ENCODE results near the gene SLC44A3.

Gene SLC44A3

GRCh38 chr1:94863919-94864318, 43.8 kb downstream of the SLC44A3 start (continued):
- no peak for TF ChIP-seq ZNF623 (tag by site-specific recombination; IDR thresholded peaks at IDR 0.05)
- no peak for TF ChIP-seq ZNF37A (tag by site-specific recombination; IDR thresholded peaks at IDR 0.05)
- TF ChIP-seq, protein P1, sequence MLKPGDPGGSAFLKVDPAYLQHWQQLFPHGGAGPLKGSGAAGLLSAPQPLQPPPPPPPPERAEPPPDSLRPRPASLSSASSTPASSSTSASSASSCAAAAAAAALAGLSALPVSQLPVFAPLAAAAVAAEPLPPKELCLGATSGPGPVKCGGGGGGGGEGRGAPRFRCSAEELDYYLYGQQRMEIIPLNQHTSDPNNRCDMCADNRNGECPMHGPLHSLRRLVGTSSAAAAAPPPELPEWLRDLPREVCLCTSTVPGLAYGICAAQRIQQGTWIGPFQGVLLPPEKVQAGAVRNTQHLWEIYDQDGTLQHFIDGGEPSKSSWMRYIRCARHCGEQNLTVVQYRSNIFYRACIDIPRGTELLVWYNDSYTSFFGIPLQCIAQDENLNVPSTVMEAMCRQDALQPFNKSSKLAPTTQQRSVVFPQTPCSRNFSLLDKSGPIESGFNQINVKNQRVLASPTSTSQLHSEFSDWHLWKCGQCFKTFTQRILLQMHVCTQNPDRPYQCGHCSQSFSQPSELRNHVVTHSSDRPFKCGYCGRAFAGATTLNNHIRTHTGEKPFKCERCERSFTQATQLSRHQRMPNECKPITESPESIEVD (tag by site-specific recombination; IDR thresholded peaks at IDR 0.05): no peak
- no peak for TF ChIP-seq ZNF701 (tag by site-specific recombination; IDR thresholded peaks at IDR 0.05)
- no peak for TF ChIP-seq GLI4 (tag by site-specific recombination; IDR thresholded peaks at IDR 0.05)
- TF ChIP-seq ZBTB8A (tag by site-specific recombination; IDR thresholded peaks at IDR 0.05): no peak
- TF ChIP-seq ZNF747 (tag by site-specific recombination; IDR thresholded peaks at IDR 0.05): no peak
- TF ChIP-seq ZNF280D (tag by site-specific recombination; IDR thresholded peaks at IDR 0.05): no peak
- no peak for TF ChIP-seq ZNF211 (tag by site-specific recombination; IDR thresholded peaks at IDR 0.05; ENCODE audit: low read depth)
- TF ChIP-seq, protein P2, sequence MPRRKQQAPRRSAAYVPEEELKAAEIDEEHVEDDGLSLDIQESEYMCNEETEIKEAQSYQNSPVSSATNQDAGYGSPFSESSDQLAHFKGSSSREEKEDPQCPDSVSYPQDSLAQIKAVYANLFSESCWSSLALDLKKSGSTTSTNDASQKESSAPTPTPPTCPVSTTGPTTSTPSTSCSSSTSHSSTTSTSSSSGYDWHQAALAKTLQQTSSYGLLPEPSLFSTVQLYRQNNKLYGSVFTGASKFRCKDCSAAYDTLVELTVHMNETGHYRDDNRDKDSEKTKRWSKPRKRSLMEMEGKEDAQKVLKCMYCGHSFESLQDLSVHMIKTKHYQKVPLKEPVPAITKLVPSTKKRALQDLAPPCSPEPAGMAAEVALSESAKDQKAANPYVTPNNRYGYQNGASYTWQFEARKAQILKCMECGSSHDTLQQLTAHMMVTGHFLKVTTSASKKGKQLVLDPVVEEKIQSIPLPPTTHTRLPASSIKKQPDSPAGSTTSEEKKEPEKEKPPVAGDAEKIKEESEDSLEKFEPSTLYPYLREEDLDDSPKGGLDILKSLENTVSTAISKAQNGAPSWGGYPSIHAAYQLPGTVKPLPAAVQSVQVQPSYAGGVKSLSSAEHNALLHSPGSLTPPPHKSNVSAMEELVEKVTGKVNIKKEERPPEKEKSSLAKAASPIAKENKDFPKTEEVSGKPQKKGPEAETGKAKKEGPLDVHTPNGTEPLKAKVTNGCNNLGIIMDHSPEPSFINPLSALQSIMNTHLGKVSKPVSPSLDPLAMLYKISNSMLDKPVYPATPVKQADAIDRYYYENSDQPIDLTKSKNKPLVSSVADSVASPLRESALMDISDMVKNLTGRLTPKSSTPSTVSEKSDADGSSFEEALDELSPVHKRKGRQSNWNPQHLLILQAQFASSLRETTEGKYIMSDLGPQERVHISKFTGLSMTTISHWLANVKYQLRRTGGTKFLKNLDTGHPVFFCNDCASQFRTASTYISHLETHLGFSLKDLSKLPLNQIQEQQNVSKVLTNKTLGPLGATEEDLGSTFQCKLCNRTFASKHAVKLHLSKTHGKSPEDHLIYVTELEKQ (tag by site-specific recombination; IDR thresholded peaks at IDR 0.05; ENCODE audit: borderline replicate concordance): no peak
- TF ChIP-seq, protein P3, sequence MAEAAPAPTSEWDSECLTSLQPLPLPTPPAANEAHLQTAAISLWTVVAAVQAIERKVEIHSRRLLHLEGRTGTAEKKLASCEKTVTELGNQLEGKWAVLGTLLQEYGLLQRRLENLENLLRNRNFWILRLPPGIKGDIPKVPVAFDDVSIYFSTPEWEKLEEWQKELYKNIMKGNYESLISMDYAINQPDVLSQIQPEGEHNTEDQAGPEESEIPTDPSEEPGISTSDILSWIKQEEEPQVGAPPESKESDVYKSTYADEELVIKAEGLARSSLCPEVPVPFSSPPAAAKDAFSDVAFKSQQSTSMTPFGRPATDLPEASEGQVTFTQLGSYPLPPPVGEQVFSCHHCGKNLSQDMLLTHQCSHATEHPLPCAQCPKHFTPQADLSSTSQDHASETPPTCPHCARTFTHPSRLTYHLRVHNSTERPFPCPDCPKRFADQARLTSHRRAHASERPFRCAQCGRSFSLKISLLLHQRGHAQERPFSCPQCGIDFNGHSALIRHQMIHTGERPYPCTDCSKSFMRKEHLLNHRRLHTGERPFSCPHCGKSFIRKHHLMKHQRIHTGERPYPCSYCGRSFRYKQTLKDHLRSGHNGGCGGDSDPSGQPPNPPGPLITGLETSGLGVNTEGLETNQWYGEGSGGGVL (tag by site-specific recombination; IDR thresholded peaks at IDR 0.05): no peak
- TF ChIP-seq, protein P4, sequence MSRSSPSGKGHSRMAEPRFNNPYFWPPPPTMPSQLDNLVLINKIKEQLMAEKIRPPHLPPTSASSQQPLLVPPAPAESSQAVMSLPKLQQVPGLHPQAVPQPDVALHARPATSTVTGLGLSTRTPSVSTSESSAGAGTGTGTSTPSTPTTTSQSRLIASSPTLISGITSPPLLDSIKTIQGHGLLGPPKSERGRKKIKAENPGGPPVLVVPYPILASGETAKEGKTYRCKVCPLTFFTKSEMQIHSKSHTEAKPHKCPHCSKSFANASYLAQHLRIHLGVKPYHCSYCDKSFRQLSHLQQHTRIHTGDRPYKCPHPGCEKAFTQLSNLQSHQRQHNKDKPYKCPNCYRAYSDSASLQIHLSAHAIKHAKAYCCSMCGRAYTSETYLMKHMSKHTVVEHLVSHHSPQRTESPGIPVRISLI (tag by site-specific recombination; IDR thresholded peaks at IDR 0.05): no peak
- no peak for TF ChIP-seq ZNF670 (tag by site-specific recombination; IDR thresholded peaks at IDR 0.05; ENCODE audit: low read depth)
- peak; percentile 97 for TF ChIP-seq RBAK (tag by site-specific recombination; IDR thresholded peaks at IDR 0.05)
- TF ChIP-seq ZNF791 (tag by site-specific recombination; IDR thresholded peaks at IDR 0.05): no peak
- TF ChIP-seq ZNF624 (tag by site-specific recombination; IDR thresholded peaks at IDR 0.05): no peak

DNA sequence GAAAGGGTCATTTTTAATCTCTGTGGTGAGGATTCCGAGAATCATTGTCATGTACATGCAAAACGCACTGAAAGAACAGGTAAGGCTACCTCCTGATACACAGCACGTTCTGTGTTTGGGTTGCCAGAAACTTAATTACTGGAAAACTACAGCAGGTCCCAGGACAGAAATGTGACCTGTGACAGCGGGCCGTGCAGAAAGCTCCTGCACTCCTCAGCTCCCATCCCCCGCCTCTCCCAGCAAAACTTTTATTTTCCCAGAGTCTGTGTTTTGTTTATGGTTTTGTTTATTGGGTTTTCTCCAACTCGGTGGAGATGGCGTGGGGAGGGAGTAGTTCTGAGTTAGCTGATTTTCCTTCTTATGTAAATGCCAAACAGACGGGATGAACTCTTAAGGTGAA, 44.7 kb downstream of the SLC44A3 start:
- ChIA-PET CTCF (interaction anchor here (1.3 to 4.2 kb wide), 3 partner anchors 10 to 179 kb away, joined by 5 to 38 read pairs (median 17); no protein-coding TSS in a partner anchor), POLR2A (no interaction called here)
- peaks cover 12% of the 10 kb centered on the region for H3K4me1 ChIP-seq (ENCODE audit: control insufficient read depth, insufficient read depth, low read length)
- no peak overlapping the region for H3K4me3 ChIP-seq (ENCODE audit: low read depth, low read length)
- no peak overlapping the region for H3K27ac ChIP-seq (ENCODE audit: extremely low read depth, low read depth, low read length)
- no peaks in the 10 kb centered on the region for H3K36me3 ChIP-seq (ENCODE audit: control insufficient read depth in 2 of 2, insufficient read depth in 1 of 2, low read length in 2 of 2)
- H3K9me3 ChIP-seq (ENCODE audit: control insufficient read depth, insufficient read depth, low read depth, low read length): no peaks in the 10 kb centered on the region
- TF ChIP-seq ZNF311 (tag by site-specific recombination; IDR thresholded peaks at IDR 0.05; ENCODE audit: borderline replicate concordance) (no peak), ZNF561 (tag by site-specific recombination; IDR thresholded peaks at IDR 0.05; ENCODE audit: borderline replicate concordance) (no peak), ZNF792 (tag by site-specific recombination; IDR thresholded peaks at IDR 0.05) (no peak), WT1 (tag by site-specific recombination; IDR thresholded peaks at IDR 0.05) (no peak), BCL11B (tag by site-specific recombination; IDR thresholded peaks at IDR 0.05; ENCODE audit: low read depth) (no peak), RBAK (tag by site-specific recombination; IDR thresholded peaks at IDR 0.05) (no peak), HOXC10 (CRISPR knock-in tag; IDR thresholded peaks at IDR 0.05) (no peak), ZNF354C (tag by site-specific recombination; IDR thresholded peaks at IDR 0.05; ENCODE audit: borderline replicate concordance, low read depth) (no peak), ZNF174 (tag by site-specific recombination; IDR thresholded peaks at IDR 0.05) (no peak)
